Measurements from ENCODE around the gene NTF4. TPM values are rescaled to one million over a fixed set of nuclear protein-coding genes. Genes with fewer than 3 reads are reported as not detected.

NTF4 gene
- total and polyA plus RNA-seq, 2 of the 8 experiments (the other 6 are each of a cell fraction or from before 2014, with no cell fraction given): 3.1 to 6.5 TPM

GRCh38 chr19:49019242-49019932 lies 45.2 kb downstream of the NTF4 start (continued):
- TF ChIP-seq CHD7 (IDR thresholded peaks at IDR 0.05; ENCODE audit: insufficient replicate concordance, low read length): no peak
- TF ChIP-seq SUZ12 (IDR thresholded peaks at IDR 0.05; ENCODE audit: low read length): no peak
- peak; percentile 12 to 28; a peak in 2 of 4 replicates for TF ChIP-seq RAD21 (IDR thresholded peaks at IDR 0.05 in 1 of 2, conservative IDR thresholded peaks at IDR 0.05 in 1 of 2; ENCODE audit: low read depth in 2 of 2, low read length in 2 of 2)
- TF ChIP-seq POLR2AphosphoS5 (IDR thresholded peaks at IDR 0.05; ENCODE audit: low read depth, low read length): no peak
- 0 out of 2 replicates have a peak, but pooled peaks have one; percentile 16 for TF ChIP-seq TEAD4 (IDR thresholded peaks at IDR 0.05; ENCODE audit: low read depth, low read length)
- TF ChIP-seq MAX (IDR thresholded peaks at IDR 0.05): 0 out of 2 replicates have a peak, but pooled peaks have one; percentile 22
- TF ChIP-seq KDM4A (IDR thresholded peaks at IDR 0.05; ENCODE audit: low read depth, low read length, severe bottlenecking): no peak
- TF ChIP-seq RBBP5 (IDR thresholded peaks at IDR 0.05; ENCODE audit: borderline replicate concordance, low read depth, low read length): no peak
- TF ChIP-seq E2F6 (IDR thresholded peaks at IDR 0.05): no peak

Data from H1 (cell line).